Glomerular visceral epithelial cell (primary cell): ENCODE results near the gene TRIM43B.
A peak's percentile ranks its signal among the peaks of the same experiment; 100 is the strongest.
"Not testable (repeated sequence)": the region's sequence is repeated elsewhere in the genome, so short reads cannot be mapped to it uniquely, and the experiment has no call there.

Experiments used
- DNase-seq: peaks from one replicate; pipeline ENCODE4 v3.0.0-alpha.2; 2016; ENCODE audit errors: extremely low spot score

Gene TRIM43B

DNA sequence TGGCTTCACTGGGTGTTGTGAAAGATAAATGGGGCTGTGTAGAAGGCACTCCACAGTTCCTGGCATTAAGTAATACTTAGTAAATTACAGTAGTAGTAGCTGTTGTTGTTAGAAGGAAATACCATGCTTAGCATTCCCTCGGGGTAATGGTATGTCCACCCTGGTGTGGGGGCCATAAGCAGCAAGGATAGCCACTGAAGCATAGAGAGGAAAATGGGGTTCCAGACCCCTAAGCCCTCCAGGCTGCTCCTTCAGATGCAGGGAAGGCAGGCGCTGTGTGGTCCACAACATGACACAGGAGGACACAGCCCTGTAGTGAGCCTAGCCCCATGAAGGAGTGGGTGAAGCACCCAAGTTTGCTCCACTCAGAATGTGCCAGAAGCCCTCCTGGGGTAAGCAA is 50.6 kb downstream of the TRIM43B start:
- peak; percentile 39 for DNase-seq

DNA sequence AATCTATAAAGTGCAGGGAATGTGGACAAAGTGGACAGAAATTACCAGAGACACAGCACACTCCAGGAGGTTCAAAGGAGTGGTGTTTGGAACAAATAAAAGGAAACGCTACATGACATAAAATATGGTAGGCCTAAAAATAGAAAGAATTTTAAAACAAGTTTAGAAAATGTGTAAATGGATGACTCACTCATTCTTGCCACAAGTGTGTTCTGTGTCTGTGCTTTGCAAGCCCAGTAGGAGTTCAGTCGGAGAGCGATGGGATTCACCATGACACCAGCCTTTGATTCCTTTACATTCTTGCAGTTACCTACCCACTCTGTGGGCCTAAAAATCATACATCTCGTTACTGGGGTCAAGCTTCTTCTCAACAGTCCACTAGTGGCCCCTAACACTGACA is 51.2 kb downstream of the TRIM43B start:
- DNase-seq = not testable (repeated sequence)

DNA sequence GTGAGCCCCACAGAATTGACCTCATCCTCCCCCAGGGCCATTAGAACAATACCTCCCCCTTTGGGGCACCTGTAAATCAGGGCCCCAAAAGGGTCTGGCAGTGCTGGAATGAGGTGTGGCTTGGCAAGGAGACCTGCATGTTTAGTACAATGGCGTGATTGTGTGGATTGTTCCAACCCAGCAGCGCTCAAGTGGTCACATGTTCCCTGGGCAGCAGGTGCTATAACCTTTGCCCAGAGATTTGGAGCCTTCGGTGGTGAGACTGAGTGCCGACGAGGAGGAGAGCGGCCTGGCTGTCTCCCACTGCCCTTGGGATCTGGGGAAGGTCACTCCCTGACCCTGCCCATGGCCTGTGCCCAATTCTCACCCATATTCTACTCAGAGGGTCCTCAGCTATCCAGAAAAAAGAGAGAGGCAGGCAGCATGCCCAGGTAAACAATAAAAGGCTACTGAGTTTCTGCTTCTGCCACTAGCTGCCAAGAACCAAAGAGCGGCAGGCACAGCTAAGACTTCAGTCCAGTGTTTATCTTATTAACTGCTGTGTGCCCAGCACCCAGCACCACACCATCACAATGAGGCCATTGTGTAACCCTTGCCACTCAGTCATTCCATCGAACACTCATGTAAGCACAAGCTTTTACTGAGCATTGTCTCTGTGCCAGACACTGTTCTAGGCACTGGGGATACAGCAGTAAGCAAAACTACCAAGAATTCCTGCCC is 54.6 kb downstream of the TRIM43B start:
- not testable (repeated sequence) for DNase-seq

DNA sequence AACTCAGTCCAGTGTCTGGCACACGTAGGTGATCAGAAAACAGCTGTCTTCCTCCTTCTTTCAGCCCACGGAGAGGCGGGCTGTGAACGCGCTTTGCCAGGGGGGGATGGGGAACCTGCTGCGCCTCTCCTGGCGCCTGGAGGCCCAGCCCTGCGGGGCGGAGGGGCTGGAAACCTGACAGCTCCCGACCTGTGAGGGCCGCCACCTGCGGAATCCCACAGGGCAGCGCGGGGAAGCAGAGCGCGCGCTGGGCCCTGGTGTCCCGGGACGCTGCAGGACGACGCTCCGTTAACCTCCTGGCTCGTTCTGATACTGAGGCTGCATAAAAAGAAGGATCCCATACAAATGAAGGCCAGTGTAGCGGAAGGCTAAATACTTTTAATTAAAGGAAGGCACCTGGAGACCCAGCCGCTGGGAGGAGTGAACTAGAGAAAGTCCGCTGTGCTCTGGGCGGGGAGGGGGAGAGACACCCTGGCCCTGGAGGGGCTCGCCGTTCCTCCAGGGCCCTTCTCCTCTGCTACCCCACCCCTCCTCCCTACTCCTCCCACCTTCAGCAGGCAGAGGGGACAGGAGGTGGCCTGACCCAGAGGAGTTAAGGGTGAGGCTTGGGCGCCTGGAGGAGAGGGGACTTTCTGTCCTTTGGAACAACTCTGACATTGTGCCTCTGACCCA is 57.2 kb downstream of the TRIM43B start:
- DNase-seq = not testable (repeated sequence)
